ENCODE measurements around the gene DCN.

DCN gene

DNA sequence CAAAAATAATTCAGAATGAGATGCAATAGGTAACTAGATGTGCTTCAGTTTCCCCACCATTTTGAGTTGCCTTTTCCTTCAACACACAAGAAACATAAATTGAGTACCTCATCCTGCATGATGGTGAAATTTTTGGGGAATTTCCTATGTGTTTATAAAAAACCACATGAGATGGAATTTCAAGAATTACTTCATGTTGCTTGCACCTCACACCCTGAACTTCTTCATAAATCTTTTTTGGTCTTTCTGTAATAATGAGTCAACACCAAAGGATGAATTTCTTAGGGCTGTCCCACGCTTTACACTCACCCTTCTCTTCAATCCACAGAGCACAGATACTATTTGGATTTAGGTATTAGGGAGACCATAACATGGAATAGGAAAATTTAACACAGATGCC is 48.7 kb downstream of the DCN start:
- DNase-seq, result no peak

DNA sequence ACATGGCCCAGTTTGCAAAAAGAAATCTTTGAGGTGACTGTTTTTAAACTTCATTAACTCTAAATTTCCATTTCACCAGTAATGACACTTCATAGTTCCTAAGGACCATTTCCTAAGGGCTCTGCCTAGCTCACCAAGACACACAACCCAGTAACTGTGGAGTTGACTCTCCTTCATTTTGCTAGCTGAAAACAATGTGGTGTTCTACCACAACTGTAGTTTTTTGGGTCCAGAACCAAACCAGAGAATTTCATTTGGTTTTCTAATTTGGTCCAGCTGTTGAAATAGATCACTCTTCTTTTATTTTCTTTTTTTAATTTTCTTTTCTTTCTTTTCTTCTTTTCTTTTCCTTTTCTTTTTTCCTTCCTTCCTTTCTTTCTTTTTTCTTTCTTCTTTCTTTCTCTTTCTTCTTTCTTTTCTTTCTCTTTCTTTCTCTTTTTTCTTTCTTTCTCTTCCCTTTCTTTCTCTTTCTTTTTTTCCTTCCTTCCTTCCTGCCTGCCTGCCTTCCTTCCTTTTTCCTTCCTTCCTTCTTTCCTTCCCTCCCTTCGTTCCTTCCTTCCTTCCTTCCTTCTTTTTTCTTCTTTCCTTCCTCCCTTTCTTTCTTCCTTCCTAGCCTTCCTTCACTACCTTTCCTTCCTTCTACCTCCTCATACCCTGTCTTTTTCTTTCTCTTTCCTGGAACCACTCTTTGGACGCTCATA is 52.8 kb downstream of the DCN start:
- no peak for DNase-seq

DNA sequence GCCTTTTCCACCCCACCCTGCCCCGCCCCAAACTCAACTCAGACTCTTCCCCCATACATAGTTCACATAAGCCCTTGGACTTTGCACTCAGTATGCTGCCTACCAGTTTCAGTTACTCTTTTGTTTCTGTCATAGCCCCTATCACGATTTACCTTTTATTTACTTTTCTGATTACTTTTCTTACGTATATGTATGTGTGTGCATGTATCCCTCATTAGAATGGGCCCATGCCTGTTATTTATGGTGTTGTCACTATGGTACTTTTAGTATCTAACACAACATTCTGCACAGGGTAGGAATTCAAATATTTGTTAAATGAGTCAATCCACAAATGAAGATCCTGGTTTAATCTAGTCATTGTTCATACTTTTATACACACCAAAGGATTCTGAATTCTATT is 54.9 kb downstream of the DCN start:
- no peak for DNase-seq

DNA sequence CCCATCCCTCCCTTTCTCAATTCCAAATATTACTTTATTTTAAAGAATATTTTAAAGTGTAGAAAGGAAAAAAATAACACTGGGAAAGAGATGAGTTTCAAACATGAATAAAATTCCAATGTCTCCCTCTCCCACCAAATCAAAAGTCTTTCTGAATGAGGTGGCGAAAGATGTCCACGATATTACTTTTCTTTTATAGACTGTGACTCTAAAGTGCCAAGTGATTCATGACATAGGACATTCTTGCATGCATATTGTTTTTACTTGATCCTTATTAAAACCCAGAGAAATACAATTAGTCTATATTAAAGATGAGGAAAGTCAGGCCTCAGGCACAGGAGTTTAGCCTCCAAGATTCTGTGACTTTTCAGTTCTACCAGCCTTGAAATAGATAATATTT is 55.3 kb downstream of the DCN start:
- DNase-seq, result no peak

DNA sequence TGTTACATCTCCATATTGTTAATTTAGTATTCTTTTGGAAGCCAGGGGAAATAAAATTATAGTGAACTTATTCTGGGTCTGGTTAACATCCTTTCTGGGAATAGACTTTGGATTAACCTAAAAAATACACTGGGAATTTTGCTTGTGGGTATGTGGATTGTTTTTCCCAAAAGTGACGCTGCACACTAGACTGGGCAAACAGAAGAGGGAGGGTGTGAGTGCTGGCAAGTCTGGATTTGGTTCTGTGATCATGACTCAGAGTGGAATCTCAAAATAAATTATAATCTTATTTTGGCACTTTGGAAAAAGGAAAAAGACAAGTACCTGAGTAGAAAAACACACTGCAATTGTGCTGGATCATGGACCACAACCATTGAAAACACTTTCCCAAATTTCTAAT is 56.1 kb downstream of the DCN start:
- no peak for DNase-seq

DNA sequence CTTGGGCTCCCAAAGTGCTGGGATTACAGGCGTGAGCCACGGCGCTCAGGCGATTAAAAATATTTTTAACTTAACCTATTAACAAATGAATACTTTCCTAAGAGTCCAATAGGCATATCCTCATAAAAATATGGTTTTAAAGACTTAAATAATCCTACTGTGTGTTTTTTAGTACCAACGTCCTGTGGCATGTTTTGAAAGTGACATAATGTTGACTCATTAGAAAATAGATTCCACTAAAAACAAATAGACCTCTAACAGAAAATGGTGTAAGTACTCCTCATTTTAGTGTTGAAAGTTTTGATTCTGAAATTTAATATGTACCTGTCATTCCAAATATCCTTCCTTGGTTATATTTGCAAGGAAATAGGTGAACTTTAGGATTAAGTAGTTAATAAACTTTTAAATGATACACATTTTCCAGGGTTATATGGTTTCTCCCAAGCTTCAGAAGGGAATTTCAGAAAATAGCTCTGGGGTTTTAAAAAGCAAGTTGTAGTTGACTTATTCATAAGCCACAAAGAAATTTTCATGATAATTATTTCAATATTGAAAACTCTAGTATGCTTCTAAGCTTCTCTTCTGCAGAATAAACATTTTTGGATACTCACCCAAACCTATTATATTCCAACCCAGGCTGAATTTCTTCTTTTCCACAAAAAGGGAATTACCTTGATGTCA is 59.2 kb downstream of the DCN start:
- DNase-seq, result no peak

DNA sequence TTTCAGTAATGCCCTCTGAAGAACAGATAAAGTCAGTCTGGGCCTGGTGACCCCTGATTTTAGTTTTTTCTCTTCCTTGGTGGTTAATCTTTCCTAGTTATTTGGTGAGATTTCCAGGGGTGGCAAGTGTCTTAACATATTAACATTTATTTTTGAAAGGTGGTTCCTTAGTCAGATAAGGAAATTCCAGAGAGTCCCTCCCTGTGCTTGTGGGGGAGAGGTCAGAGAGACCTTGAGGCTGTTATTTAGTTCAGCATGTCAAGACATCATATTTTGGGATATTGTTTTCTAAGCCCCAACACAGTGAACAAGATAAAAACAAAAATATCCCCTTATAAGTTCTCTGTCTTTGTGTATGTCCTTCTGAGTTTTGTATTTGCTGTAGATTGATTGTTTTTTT is 61.8 kb downstream of the DCN start:
- no peak for DNase-seq

DNA sequence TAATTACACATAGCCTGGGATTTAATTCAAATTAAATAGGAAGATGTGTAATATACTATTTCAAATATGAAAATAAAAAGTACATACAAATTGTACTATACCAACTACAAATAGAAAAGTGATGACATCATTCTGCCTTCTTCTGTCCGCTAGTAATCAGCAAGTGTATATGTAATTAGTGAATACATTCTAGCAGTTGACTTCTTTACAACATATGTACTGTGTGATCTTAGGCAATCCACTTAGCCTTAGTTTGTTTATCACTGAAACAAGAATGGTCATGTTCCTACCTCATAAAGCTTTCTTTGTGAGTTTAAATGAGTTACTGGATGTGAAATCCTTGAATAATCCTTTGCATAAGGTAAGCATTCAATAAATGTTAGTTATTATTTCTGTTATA is 63.5 kb downstream of the DCN start:
- DNase-seq, result no peak

DNA sequence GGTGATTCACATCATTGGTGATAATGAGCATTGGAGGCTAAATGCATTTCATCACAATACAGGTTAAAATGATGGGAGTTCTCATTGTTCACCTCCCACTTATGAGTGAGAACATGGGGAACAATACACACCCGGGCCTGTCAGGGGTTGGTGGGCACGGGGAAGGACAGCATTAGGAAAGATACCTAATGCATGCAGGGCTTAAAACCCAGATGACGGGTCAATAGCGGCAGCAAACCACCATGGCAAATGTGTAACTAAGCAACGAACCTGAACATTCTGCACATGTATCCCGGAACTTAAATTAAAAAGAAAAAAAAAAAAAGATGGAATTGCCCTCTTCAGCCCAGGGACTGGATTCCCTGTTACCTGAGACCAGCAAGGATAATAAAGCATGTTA is 69.0 kb downstream of the DCN start:
- DNase-seq, result no peak

DNA sequence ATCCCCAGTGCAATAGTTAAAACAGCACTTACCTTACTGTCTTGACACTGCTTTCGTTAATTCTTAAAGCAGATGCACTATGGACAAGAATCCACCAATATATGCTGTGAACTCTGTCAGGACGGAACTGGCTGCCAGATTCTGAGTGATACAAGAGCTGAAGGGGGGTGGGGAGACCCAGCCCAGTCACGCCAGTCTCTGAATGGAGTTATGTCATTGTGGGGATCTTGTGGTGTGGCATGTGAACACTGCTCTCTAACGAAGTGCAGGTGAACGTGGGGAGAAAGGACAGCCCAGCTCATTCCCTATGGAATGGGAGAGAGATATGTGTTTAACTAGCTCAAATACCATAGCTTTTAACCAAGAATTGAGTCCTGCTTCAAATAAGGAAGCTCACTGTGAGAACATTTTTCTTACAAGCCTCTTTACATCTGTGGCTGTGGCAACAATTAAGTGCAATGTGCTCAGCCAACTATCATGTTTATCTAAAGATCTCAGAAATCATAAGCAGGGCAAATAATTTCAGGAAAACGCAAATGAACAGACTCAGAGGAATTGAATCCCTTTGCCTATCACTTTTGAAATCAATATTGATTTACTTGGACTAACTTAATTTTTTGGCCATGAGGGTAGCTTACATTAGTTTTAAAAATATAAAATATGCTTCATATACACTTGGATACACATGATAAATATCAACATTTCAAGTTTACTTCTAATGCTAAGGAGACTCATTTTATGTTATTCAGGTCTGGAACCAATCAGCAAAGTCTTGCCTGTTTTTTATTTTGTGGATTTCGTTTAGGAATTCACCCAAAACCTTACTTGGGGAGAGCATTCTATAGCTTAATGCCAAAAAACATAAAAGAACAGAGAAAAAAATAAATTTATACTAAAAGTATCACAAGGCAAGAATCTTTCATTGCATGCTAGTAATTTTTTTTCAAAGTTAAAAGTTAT is 71.0 kb downstream of the DCN start, which contains the start of gene LUM:
LUM (minus strand) TSS at position 129 of the 960 bp plus-strand sequence. CDS start 2,515 bp downstream, outside the sequence.
- DNase-seq, result peak in 1 of 2 experiments; percentile 8

DNA sequence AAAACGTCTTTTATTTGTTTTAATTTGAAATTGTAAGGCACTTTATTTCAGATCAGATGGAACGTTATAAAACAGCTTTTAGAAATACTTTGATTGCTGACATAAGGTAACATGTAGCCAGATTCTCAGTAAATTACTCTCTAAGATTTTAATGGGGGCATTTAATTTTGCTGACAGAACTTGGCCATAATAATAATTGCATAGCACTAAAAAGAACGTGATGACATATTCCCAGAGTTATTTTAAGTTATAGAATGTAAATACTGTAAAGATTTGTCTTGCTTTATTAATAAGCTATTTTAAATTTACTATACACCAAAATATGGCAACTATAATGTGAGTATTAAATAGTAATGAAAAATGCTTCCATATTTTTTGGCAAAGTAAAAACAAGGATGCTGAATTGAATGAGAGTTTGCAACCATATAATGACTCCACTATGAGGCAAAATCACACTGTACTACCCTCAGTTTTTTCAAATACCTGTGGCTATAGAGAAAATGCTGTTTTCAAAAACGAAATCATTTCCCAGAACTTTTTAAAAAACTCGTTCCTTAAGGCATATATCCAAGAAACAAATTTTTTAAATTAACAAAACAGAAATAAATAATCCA is 72.2 kb downstream of the DCN start:
- no peak for DNase-seq

DNA sequence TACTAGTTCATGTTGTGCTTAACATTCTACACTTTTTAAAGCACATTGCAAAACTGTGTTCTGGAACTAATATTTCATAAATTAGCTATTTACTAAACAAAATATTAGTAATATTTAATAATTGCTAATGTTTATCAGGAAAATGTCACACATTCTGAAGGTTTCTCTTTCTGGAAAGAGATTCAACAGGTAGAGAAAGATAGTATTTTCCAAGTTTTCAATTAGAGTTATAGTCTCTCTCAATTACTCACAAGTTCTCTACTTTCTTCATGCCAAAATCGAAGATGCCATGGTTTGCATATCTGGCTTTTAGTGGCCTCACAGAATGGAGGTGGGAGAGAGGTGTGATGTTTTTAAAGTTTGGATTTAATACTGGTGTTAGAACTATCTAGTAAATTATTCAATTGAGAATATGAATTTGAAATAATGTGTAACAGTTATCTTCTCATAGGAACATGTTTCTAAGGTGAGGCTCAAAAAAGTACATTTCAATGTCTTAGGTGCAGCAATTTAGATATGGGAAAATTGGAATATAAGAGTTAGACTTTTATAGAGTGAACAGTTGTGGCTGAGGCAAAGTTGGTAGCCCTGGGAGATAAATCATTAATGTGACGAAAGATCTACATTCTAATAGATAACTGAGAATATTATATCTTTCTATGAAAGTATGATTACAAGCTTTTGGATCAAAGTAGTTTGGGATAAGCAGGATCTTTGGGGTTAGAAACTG is 72.9 kb downstream of the DCN start:
- DNase-seq, result no peak

DNA sequence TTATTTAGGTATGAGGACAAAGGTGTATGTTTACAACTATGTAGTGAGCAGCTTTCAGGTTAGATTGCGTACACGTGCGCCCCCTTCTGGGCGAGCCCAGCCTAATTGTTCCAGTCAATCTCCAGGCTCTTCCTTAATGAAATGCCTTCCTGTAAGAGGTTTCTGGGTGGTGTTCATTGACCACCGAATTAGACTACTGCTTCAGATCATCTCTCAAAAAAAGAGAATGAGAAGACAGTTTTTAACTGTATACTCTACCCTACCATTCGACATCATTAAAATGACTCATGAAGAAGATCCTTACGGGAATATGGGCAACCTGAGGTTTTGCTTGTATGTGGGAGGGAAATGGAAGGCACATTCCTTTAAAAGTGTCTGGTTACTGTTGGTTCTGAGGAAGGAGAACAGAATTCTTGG is 73.5 kb downstream of the DCN start:
- DNase-seq, result peak in 1 of 2 experiments; percentile 23

DNA sequence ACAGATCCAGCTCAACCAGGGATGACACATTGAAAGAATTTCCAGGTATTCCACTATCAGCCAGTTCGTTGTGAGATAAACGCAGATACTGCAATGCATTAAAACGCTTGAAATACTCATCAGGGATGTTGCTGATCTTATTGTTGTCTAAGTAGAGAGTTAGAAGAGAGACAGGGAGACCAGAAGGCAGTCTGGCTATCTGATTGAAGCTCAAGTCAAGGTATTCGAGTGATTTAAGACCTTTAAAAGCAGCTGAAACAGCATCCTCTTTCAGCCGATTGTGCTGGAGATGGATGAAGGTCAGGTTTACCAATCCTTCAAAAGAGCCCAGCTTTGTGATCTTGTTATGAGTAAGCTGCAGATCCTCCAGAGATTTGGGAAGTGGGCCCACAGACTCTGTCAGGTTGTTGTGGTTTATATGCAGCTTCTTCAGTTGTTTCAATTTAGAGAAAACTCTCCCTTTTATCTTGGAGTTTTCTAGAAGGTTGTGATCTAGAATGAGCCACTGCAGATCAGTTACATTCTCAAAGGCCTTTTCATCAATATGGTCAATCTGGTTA is 74.3 kb downstream of the DCN start:
- DNase-seq, result no peak

DNA sequence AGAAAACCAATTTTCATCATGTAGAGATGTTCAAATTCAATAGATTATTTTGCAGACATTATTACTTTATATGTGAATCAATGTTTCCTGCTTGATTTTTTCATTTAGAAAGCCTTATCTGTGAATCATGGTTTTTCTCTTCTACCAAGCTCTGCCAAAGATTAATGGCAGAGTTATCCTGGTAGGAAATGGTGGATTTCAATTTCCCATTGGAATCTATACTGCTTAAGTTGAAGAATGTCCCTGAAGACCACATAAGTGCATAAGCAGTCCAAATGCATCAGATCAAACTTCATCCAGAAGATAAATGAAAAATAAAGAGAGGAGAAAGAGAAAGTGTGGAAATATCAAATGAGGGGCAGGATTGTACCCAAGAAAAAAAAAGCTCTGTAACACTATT is 76.3 kb downstream of the DCN start:
- DNase-seq, result no peak

DNA sequence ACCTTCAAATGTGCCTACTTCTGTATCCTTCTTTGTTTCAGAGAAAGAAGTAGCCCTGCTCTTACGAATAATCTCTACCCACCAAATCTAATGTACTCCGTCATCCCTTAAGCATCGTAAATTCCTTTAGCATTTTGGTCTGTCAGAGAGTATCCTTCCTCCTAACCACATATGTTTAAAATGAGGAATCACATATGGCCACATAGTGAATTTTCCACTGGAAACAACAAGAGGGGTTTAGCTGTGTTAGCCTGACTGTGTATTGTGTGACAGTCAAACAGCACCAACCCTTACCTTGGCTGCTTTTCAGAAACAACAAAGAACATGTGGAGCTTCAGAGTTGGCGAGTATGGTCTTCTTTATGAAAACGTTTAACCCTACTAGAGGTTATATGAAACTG is 76.8 kb downstream of the DCN start:
- DNase-seq, result no peak

DNA sequence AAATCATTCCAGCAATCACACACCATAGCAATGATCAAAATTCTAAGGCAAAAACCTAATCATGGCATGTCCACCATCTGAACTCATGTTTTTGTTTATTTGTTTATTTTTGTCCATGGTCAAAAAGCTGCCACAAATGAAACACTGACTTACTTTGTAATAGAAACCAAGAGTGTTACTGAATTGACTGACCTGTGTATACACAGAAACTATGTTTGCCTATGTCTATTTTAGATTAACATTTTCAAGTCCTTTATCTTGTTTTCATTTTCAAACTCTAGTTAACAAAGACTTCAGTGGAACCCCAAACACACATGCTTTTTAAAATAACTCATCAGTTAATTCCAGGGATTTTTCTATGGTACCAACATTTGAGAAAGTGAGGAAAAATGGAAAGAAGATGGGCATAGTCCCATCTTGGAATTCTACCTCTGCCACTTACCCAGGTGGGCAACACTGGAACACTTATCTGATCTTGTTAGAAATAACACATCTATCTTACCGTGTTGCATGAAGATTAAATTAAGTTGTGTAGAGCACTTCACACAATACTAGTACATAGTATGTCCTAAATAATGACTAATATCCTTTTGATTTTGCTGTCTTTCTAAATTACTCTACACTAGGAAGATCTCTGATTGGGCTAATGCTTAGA is 77.7 kb downstream of the DCN start:
- DNase-seq, result no peak

DNA sequence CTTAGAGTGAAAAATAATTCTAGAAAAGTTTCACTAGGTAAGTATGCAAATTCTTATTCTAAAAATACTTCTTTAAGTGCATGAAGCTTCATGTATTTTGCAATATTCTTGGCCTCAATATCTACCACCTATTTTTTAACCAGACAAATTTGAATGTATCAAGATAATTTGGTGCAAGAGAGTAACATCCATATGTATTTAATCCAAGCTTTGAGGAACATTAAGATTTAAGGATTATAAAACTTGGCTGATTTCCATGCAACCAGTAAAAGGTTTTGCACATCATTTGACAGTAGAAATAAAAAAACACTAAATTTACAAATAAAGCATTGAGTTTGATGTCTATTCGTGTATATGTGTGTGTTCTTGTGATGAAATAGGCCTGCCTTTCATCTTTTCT is 79.0 kb downstream of the DCN start:
- DNase-seq, result no peak

DNA sequence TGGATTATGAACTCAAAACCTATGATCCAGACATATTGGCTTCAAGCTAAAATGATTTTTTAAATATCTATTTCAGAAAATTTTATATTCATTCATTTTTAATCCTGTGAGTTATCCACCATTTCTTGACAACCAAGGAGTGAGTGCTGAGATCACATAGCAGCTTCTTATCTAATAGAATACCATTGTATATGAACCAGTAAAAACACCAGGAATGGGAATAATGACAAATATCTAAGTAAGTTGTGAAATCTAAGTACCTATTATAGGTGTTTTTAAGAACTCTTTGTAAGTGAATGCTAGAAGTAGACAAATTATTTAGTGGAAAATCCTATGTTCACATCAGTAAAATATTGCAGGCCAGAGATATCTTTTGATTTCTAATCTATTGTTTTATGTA is 79.5 kb downstream of the DCN start:
- no peak for DNase-seq

DNA sequence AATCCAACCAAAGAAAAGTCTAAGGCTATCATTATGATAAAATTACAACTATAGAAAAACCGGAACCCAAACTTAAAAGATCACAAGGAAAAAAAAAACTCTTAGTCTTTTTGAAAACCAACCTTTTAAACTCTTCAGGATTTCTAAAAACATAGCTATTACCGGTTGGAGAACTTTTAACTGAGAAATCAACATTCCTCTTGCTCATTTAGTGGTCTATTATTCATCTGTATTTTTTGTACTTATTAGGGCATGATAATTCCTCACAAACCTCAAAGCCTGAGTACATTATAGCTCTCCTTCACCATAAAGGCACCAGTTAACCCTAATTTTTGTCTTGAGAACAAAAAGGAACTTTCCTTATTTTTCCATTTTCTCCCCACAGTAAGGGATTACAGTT is 81.7 kb downstream of the DCN start:
- DNase-seq, result no peak

DNA sequence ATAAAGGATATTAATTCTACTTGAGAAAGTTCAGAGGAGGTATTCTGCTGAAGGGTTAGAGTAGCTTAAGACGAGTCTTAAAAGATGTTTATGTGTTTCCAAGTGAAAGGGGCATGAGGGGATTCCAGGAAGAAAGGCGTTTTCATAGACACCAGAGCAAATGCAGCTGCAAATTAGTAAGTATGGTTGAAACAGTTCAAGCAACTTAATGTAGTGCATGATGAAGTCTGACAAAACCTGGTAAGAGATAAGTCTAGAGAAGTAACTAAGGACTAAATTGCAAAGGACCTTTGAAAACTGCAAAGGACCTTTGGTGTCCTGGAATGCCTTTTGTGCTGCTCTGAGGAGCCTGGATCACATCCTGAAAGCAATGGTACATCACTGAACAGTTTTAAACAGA is 82.8 kb downstream of the DCN start:
- no peak for DNase-seq

DNA sequence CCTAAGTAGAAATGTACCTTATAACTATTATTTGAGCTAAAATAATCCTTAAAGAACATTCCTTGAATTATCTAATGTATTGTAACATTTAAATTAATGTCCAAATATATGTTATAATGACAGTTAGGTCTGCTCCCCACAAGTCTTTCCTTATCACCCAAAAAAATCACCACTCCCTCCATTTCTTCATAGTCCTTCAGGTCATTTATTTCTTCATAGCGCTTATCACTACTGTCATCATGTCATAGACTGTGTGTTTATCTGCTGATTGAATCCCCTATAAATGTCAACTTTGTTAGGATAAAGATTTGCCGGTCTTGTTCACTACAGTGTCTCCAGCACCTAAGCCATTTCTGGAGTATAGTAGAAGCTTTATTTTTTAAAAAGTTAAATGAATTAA is 83.3 kb downstream of the DCN start:
- DNase-seq, result no peak

Measured in NCI-H524 (cell line).